IMR-90 (cell line): ENCODE measurements around the gene SEC23IP. TPM values are rescaled to one million over a fixed set of nuclear protein-coding genes. Genes with fewer than 3 reads are reported as not detected.

Experiments
- ATAC-seq: fragments of 200-7000 bp; cut with Tn5 transposase; 2 replicates; pipeline ENCODE4 v1.9.1; 2020; ENCODE audit warnings: low read depth, mild to moderate bottlenecking, moderate library complexity
- BruUV-seq: library from RNA; stranded (reverse); fragments of 400-500 nt; replicated peaks from 2 replicates; lab custom pipeline; 2021; lab: Mats Ljungman, UMichigan
- CTCF ChIA-PET: fragments of 300-600 bp; formaldehyde crosslinking; extraction: SDS; loops from one replicate; lab custom pipeline; 2021; ENCODE audit warnings: antibody characterized with exemption; lab: Yijun Ruan, JAX
- POLR2A ChIA-PET: fragments of 300-600 bp; sonication (Branson Sonifier 250); formaldehyde crosslinking; loops from one replicate; lab custom pipeline; 2022; ENCODE audit warnings: antibody characterized with exemption; ENCODE audit not compliant: unreplicated experiment; lab: Charles Lee
- DNase-seq: peaks from one replicate; pipeline ENCODE4 v3.0.0; 2013
- H2AFZ ChIP-seq: replicated peaks from 2 replicates; pipeline ENCODE3; 2013; ENCODE audit warnings: low read length, mild to moderate bottlenecking; ENCODE audit not compliant: poor library complexity
- H2AK5ac ChIP-seq: 2 replicates; pipeline ENCODE4 v1.6.1; 2013; ENCODE audit warnings: low read depth, low read length, inconsistent platforms
- H2AK9ac ChIP-seq: replicated peaks from 2 replicates; pipeline ENCODE3; 2013; ENCODE audit warnings: mild to moderate bottlenecking, low read depth, low read length, moderate library complexity; ENCODE audit not compliant: poor library complexity
- H2BK120ac ChIP-seq: 2 replicates; pipeline ENCODE4 v1.6.1; 2013; ENCODE audit warnings: low read depth, low read length, inconsistent platforms
- H2BK15ac ChIP-seq: 3 replicates; pipeline ENCODE4 v1.6.1; 2013; ENCODE audit warnings: low read depth, low read length, inconsistent platforms
- H2BK20ac ChIP-seq: 2 replicates; pipeline ENCODE4 v1.6.1; 2013; ENCODE audit warnings: low read depth, mild to moderate bottlenecking, inconsistent platforms, low read length, moderate library complexity
- H2BK5ac ChIP-seq: 2 replicates; pipeline ENCODE4 v1.6.1; 2013; ENCODE audit warnings: mild to moderate bottlenecking, low read depth, low read length, inconsistent platforms; ENCODE audit not compliant: poor library complexity, severe bottlenecking
- H3K14ac ChIP-seq: replicated peaks from 2 replicates; pipeline ENCODE4 v1.6.1; 2013; ENCODE audit warnings: low read depth, low read length, inconsistent platforms
- H3K18ac ChIP-seq: 2 replicates; pipeline ENCODE4 v1.6.1; 2013; ENCODE audit warnings: low read depth, low read length, control low read depth
- H3K23ac ChIP-seq: 2 replicates; pipeline ENCODE4 v1.6.1; 2013; ENCODE audit warnings: low read depth, low read length, inconsistent platforms
- H3K27ac ChIP-seq: 2 replicates; pipeline ENCODE4 v1.5.1; 2013; ENCODE audit warnings: mild to moderate bottlenecking, control low read depth, low read length; ENCODE audit not compliant: insufficient read depth
- H3K27me3 ChIP-seq: 2 replicates; pipeline ENCODE4 v1.6.1; 2013; ENCODE audit warnings: low read length; ENCODE audit not compliant: control insufficient read depth, insufficient read depth
- H3K36me3 ChIP-seq: 2 replicates; pipeline ENCODE4 v1.6.1; 2013; ENCODE audit warnings: low read length, mixed read lengths; ENCODE audit not compliant: control insufficient read depth, insufficient read depth
- H3K4ac ChIP-seq: 2 replicates; pipeline ENCODE4 v1.6.1; 2013; ENCODE audit warnings: low read depth, low read length, inconsistent platforms
- H3K4me1 ChIP-seq: 2 replicates; pipeline ENCODE4 v1.6.1; 2013; ENCODE audit warnings: low read length, mixed read lengths; ENCODE audit not compliant: control insufficient read depth, insufficient read depth
- H3K4me2 ChIP-seq: 2 replicates; pipeline ENCODE4 v1.6.1; 2013; ENCODE audit warnings: low read depth, mild to moderate bottlenecking, control low read depth, low read length, moderate library complexity
- H3K4me3 ChIP-seq: 2 replicates; pipeline ENCODE4 v1.5.1; 2013; ENCODE audit warnings: low read depth, mild to moderate bottlenecking, control low read depth, low read length, moderate library complexity; ENCODE audit not compliant: insufficient read depth
- H3K56ac ChIP-seq: 2 replicates; pipeline ENCODE4 v1.6.1; 2013; ENCODE audit warnings: low read length, inconsistent platforms; ENCODE audit not compliant: insufficient read depth; ENCODE audit errors: extremely low read depth
- H3K79me1 ChIP-seq, 2 experiments: 2 replicates each; pipeline ENCODE4 v1.6.1; 2013; ENCODE audit warnings: low read length in 2 of 2, inconsistent platforms in 1 of 2, low read depth in 1 of 2
- H3K9ac ChIP-seq: 2 replicates; pipeline ENCODE4 v1.6.1; 2013; ENCODE audit warnings: low read depth, low read length, control low read depth
- H3K9me1 ChIP-seq: 2 replicates; pipeline ENCODE4 v1.6.1; 2013; ENCODE audit warnings: low read length, inconsistent platforms; ENCODE audit not compliant: insufficient read depth
- H3K9me3 ChIP-seq: 2 replicates; pipeline ENCODE4 v1.6.1; 2013; ENCODE audit warnings: low read length; ENCODE audit not compliant: control insufficient read depth, insufficient read depth
- H4K20me1 ChIP-seq: 2 replicates; pipeline ENCODE4 v1.6.1; 2013; ENCODE audit warnings: low read length, inconsistent platforms; ENCODE audit not compliant: insufficient read depth
- H4K5ac ChIP-seq: 2 replicates; pipeline ENCODE4 v1.6.1; 2013; ENCODE audit warnings: mild to moderate bottlenecking, low read depth, low read length, control low read depth
- H4K8ac ChIP-seq, 2 experiments: 2 replicates each; pipeline ENCODE4 v1.6.1; 2013; ENCODE audit warnings: low read depth in 2 of 2, low read length in 2 of 2, control low read depth in 1 of 2, inconsistent platforms in 1 of 2
- H4K91ac ChIP-seq: 2 replicates; pipeline ENCODE4 v1.6.1; 2013; ENCODE audit warnings: low read depth, low read length, inconsistent platforms; ENCODE audit not compliant: insufficient read depth
- BHLHE40 ChIP-seq: fragments of 150-350 bp; IDR thresholded peaks from 2 replicates; pipeline ENCODE4 v1.6.1; 2016; ENCODE audit warnings: mild to moderate bottlenecking, low read depth, low read length
- CEBPB ChIP-seq: IDR thresholded peaks from 2 replicates; pipeline ENCODE4 v1.6.1; 2012; ENCODE audit warnings: low read depth, low read length, improper control_type of control experiment
- CHD1 ChIP-seq: IDR thresholded peaks from 2 replicates; pipeline ENCODE4 v1.6.1; 2012; ENCODE audit warnings: low read depth, low read length, improper control_type of control experiment
- FOS ChIP-seq: fragments of 150-350 bp; IDR thresholded peaks from 2 replicates; pipeline ENCODE4 v1.6.1; 2016; ENCODE audit warnings: low read depth, low read length
- MAFK ChIP-seq: IDR thresholded peaks from 2 replicates; pipeline ENCODE4 v1.6.1; 2012; ENCODE audit warnings: low read depth, low read length, improper control_type of control experiment
- MAZ ChIP-seq: IDR thresholded peaks from 2 replicates; pipeline ENCODE4 v1.6.1; 2012; ENCODE audit warnings: low read depth, mild to moderate bottlenecking, low read length, improper control_type of control experiment, moderate library complexity, borderline replicate concordance
- MXI1 ChIP-seq: IDR thresholded peaks from 2 replicates; pipeline ENCODE4 v1.6.1; 2012; ENCODE audit warnings: low read depth, mild to moderate bottlenecking, low read length, moderate library complexity, borderline replicate concordance
- POLR2A ChIP-seq: IDR thresholded peaks from 2 replicates; pipeline ENCODE4 v1.6.1; 2012; ENCODE audit warnings: mild to moderate bottlenecking, low read depth, low read length
- RAD21 ChIP-seq: IDR thresholded peaks from 2 replicates; pipeline ENCODE4 v1.6.1; 2012; ENCODE audit warnings: low read length, improper control_type of control experiment
- RCOR1 ChIP-seq: IDR thresholded peaks from 2 replicates; pipeline ENCODE4 v1.6.1; 2012; ENCODE audit warnings: mild to moderate bottlenecking, low read length, improper control_type of control experiment; ENCODE audit not compliant: insufficient replicate concordance
- RFX5 ChIP-seq: IDR thresholded peaks from 2 replicates; pipeline ENCODE4 v1.8.0; 2012; ENCODE audit warnings: low read depth, mild to moderate bottlenecking, low read length, moderate library complexity
- SMC3 ChIP-seq: fragments of 150-350 bp; IDR thresholded peaks from 2 replicates; pipeline ENCODE4 v1.6.1; 2016; ENCODE audit warnings: low read depth, mild to moderate bottlenecking, antibody characterized with exemption, low read length, moderate library complexity
- WGBS, 2 experiments: methylation state at CpG; one replicate each; pipeline versions ENCODE4 v1.1.5 to v1.1.7; 2013; ENCODE audit warnings: missing lambda C conversion rate in 2 of 2; ENCODE audit not compliant: insufficient read length in 1 of 2; ENCODE audit errors: extremely low coverage in 2 of 2; 5-methylcytosine and 5-hydroxymethylcytosine counted together
- dilution Hi-C: fragments of 300-500 bp; cut with HindIII; formaldehyde crosslinking; loops from one replicate; pipeline ENCODE4 v1.14.3; 2018; ENCODE audit warnings: low sequenced_read_pairs; ENCODE audit not compliant: unreplicated experiment
- in situ Hi-C: fragments of 300-500 bp; cut with MboI; formaldehyde crosslinking; loops from 3 replicates; pipeline ENCODE4 v1.14.3; 2019; ENCODE audit warnings: low sequenced_read_pairs, inconsistent platforms, mixed read lengths
- intact Hi-C: fragments of 100-400 bp; cut with micrococcal nuclease; formaldehyde crosslinking; loops from 2 replicates; pipeline ENCODE4 v1.10.0; 2022
- polyA plus RNA-seq, 3 experiments: library from polyadenylated mRNA; depleted of rRNA; stranded (reverse); fragments of >200 nt; gene quantifications; 2 replicates each; pipeline ENCODE4 v1.2.3, GENCODE V29; 2012; ENCODE audit warnings: low replicate concordance in 1 of 3
- total RNA-seq: library from RNA; depleted of rRNA; stranded (reverse); fragments of >200 nt; gene quantifications from 2 replicates; pipeline ENCODE4 v1.2.3, GENCODE V29; 2012
- TF ChIP-seq, protein P1 (sequence below): fragments of 150-350 bp; IDR thresholded peaks from 2 replicates; pipeline ENCODE4 v1.6.1; 2016; ENCODE audit warnings: low read depth, mild to moderate bottlenecking, low read length, moderate library complexity, borderline replicate concordance
- TF ChIP-seq, protein P2 (sequence below): fragments of 150-350 bp; IDR thresholded peaks from 2 replicates; pipeline ENCODE4 v1.6.1; 2017; ENCODE audit warnings: mild to moderate bottlenecking, antibody characterized with exemption, low read length, low read depth
- TF ChIP-seq, protein P3 (sequence below): conservative IDR thresholded peaks from 2 replicates; pipeline ENCODE4 v1.5.1; 2012; ENCODE audit warnings: mild to moderate bottlenecking, low read depth, low read length, improper control_type of control experiment

Gene SEC23IP
- total and polyA plus RNA-seq, 2 of the 4 experiments (the other 2 are of a cell fraction), result 37.4 to 39.8 TPM

DNA sequence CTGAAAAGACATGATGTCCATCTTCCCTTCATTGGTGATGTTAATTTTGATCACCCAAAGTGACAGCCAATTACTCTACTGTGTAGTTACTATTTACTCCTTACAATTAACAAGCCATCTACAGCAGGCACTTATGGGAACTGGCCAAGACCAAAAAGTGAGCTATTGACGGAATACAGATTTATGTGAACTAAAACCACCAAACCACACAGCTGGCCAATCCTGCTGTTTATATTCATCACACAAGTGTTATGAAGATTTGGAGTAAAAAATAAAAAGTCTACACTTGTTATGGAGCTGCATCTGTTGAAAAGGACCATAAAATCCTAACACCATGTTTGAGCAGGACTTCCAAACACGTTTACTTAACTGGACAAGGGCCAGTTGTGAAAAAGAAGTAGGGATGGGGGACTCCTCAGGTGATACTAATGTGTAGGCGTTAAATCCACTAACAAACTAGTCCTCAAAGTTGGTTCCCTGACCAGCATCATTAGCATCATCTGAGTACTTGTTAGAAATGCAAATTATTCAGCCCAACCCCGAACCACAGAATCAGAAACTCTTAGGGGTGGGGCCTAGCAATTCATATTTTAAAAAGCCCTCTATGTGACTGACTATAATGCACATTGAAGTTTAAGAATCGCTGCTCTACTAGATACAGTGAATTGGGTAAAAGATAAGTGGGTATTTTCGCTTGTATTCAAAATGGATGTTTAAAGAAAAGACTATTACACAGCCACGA lies 31.5 kb upstream of the SEC23IP start:
- DNase-seq (no peak), ATAC-seq (no peak)
- no peaks in the 10 kb centered on the region; the same call in 1 of the 2 replicates for H3K4me1 ChIP-seq
- no peak overlapping the region for H2AK9ac ChIP-seq
- H2BK20ac ChIP-seq, result no peak overlapping the region
- H3K36me3 ChIP-seq, result peaks cover 6% of the 10 kb centered on the region
- H3K27me3 ChIP-seq, result no peaks in the 10 kb centered on the region
- no peak overlapping the region for H2AFZ ChIP-seq
- H3K27ac ChIP-seq, result no peak overlapping the region
- no peak overlapping the region for H4K5ac ChIP-seq
- dilution Hi-C loops (no loop called here), intact Hi-C loops (no loop called here), in situ Hi-C loops (loop anchor here (25.0 kb wide), 1 partner anchor 674 kb away; the partner anchor contains the start of gene PRDX3)
- peaks cover 48% of the 10 kb centered on the region for H4K20me1 ChIP-seq
- H3K79me1 ChIP-seq, result peaks cover 4 to 43% of the 10 kb centered on the region in 2 experiments; a peak in 2 of 4 replicates
- no peak overlapping the region for H3K4ac ChIP-seq
- no peak overlapping the region for H2AK5ac ChIP-seq
- no peak overlapping the region for H2BK15ac ChIP-seq
- BruUV-seq, result no TSS peak
- ChIA-PET POLR2A (no interaction called here), CTCF (interaction anchor here (3.2 kb wide), 1 partner anchor 110 kb away, joined by 38 read pairs; no protein-coding TSS in a partner anchor)
- H3K23ac ChIP-seq, result no peak overlapping the region
- H3K9me3 ChIP-seq, result 0 out of 2 replicates have a peak, but pooled peaks cover 2% of the 10 kb centered on the region
- H3K9ac ChIP-seq, result no peak overlapping the region
- WGBS, 2 experiments, result no CpG with 5 or more reads among the region's 7 CpGs
- H4K91ac ChIP-seq, result no peak overlapping the region
- no peak overlapping the region for H2BK120ac ChIP-seq
- peak overlapping the region in 1 of 2 experiments; percentile 12; a peak in 1 of 4 replicates for H4K8ac ChIP-seq
- H3K9me1 ChIP-seq, result no peaks in the 10 kb centered on the region
- H3K56ac ChIP-seq, result no peak overlapping the region
- no peak overlapping the region for H3K4me2 ChIP-seq
- H3K18ac ChIP-seq, result no peak overlapping the region
- H2BK5ac ChIP-seq, result no peak overlapping the region
- no peak overlapping the region for H3K4me3 ChIP-seq
- no peak overlapping the region for H3K14ac ChIP-seq
- TF ChIP-seq MAZ (no peak), BHLHE40 (no peak), CHD1 (no peak), CEBPB (no peak), FOS (no peak), POLR2A (no peak), RCOR1 (no peak), RFX5 (no peak), RAD21 (no peak), SMC3 (no peak), MXI1 (no peak), MAFK (no peak)
- TF ChIP-seq, protein P1, sequence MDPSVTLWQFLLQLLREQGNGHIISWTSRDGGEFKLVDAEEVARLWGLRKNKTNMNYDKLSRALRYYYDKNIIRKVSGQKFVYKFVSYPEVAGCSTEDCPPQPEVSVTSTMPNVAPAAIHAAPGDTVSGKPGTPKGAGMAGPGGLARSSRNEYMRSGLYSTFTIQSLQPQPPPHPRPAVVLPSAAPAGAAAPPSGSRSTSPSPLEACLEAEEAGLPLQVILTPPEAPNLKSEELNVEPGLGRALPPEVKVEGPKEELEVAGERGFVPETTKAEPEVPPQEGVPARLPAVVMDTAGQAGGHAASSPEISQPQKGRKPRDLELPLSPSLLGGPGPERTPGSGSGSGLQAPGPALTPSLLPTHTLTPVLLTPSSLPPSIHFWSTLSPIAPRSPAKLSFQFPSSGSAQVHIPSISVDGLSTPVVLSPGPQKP, result no peak
- TF ChIP-seq, protein P2, sequence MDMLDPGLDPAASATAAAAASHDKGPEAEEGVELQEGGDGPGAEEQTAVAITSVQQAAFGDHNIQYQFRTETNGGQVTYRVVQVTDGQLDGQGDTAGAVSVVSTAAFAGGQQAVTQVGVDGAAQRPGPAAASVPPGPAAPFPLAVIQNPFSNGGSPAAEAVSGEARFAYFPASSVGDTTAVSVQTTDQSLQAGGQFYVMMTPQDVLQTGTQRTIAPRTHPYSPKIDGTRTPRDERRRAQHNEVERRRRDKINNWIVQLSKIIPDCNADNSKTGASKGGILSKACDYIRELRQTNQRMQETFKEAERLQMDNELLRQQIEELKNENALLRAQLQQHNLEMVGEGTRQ, result no peak
- TF ChIP-seq, protein P3, sequence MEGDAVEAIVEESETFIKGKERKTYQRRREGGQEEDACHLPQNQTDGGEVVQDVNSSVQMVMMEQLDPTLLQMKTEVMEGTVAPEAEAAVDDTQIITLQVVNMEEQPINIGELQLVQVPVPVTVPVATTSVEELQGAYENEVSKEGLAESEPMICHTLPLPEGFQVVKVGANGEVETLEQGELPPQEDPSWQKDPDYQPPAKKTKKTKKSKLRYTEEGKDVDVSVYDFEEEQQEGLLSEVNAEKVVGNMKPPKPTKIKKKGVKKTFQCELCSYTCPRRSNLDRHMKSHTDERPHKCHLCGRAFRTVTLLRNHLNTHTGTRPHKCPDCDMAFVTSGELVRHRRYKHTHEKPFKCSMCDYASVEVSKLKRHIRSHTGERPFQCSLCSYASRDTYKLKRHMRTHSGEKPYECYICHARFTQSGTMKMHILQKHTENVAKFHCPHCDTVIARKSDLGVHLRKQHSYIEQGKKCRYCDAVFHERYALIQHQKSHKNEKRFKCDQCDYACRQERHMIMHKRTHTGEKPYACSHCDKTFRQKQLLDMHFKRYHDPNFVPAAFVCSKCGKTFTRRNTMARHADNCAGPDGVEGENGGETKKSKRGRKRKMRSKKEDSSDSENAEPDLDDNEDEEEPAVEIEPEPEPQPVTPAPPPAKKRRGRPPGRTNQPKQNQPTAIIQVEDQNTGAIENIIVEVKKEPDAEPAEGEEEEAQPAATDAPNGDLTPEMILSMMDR, result no peak
